Adrenal gland (tissue), 12 donors: ENCODE results near the gene MEF2C. TPM values are rescaled to one million over a fixed set of nuclear protein-coding genes. Genes with fewer than 3 reads are reported as not detected.

Source experiments
- DNase-seq, 7 donors: peaks; one replicate each; pipeline ENCODE4 v3.0.0-alpha.2; 2019 to 2020
- H3K27ac ChIP-seq, 5 donors: fragments of 200-600 bp; sonication (generic) in 4 of 5; 1 replicate in 3 of 5; 2 replicates in 2 of 5; pipeline versions ENCODE4 v1.5.1 to v1.8.0; 2016 to 2020; ENCODE audit warnings: mild to moderate bottlenecking in 1 of 5
- H3K27me3 ChIP-seq: fragments of 200-600 bp; 2 replicates; pipeline ENCODE4 v1.8.0; 2021
- H3K36me3 ChIP-seq, 2 donors: fragments of 200-600 bp; replicated peaks in 1 of 2; 1 replicate in 1 of 2; 2 replicates in 1 of 2; pipeline versions ENCODE4 v1.5.1 to v1.8.0; 2018 to 2022
- H3K4me1 ChIP-seq, 2 donors: fragments of 200-600 bp; replicated peaks in 1 of 2; 1 replicate in 1 of 2; 2 replicates in 1 of 2; pipeline versions ENCODE4 v1.5.1 to v1.8.0; 2018 to 2021
- H3K4me3 ChIP-seq, 4 donors: fragments of 200-600 bp; sonication (generic) in 3 of 4; one replicate each; pipeline ENCODE4 v1.5.1; 2016 to 2018
- H3K9me3 ChIP-seq, 3 donors: fragments of 200-600 bp; sonication (generic) in 1 of 3; replicated peaks in 1 of 3; 1 replicate in 2 of 3; 2 replicates in 1 of 3; pipeline versions ENCODE4 v1.5.1 to v1.8.0; 2016 to 2021
- CTCF ChIP-seq, 6 experiments: fragments of 450-650 bp in 4 of 6; fragments of 200-600 bp in 2 of 6; sonication (generic) in 1 of 6; IDR thresholded peaks; 1 replicate in 5 of 6; 2 replicates in 1 of 6; pipeline versions ENCODE4 v1.5.1 to v1.8.0; 2016 to 2021; ENCODE audit warnings: antibody characterized with exemption in 6 of 6, mild to moderate bottlenecking in 2 of 6, moderate library complexity in 1 of 6
- POLR2A ChIP-seq, 2 donors: fragments of 450-650 bp; IDR thresholded peaks; one replicate each; pipeline ENCODE4 v1.6.1; 2017; ENCODE audit warnings: antibody characterized with exemption in 2 of 2, mild to moderate bottlenecking in 2 of 2, moderate library complexity in 1 of 2
- WGBS, 4 donors: extraction: QIAGEN DNeasy Blood & Tissue Kit in 2 of 4; methylation state at CpG; one replicate each; pipeline versions ENCODE4 v1.1.5 to v1.1.7; 2013 to 2017; 5-methylcytosine and 5-hydroxymethylcytosine counted together
- intact Hi-C, 2 donors: fragments of 100-400 bp; cut with DNase I; formaldehyde crosslinking; loops; one replicate each; pipeline versions ENCODE4 v1.14.1 to v1.15.0; 2022 to 2023
- polyA plus RNA-seq, 3 donors: library from polyadenylated mRNA; stranded (reverse); fragments of 200-250 nt in 2 of 3; fragments of 350-450 nt in 1 of 3; fragmentation: Illumina TruSeq in 1 of 3; extraction: RNeasy Lipid Tissue Mini Kit (QIAGEN cat#74804) in 1 of 3; gene quantifications; one replicate each; pipeline ENCODE4 v1.2.3, GENCODE V29; 2013 to 2014
- total RNA-seq, 9 donors: library from RNA; depleted of rRNA in 4 of 9; stranded (reverse); fragments of >200 nt in 4 of 9; fragments of 120-200 nt in 1 of 9; fragmentation: NEBNext Ultra II Directional in 1 of 9; extraction: Animal tissue kit (Norgen Biotek cat#: 25700) in 1 of 9; gene quantifications; one replicate each; pipeline versions ENCODE4 v1.1.0 to v1.2.4, GENCODE V29; 2013 to 2023
- donor health status: healthy with polysubstance abuse.
- donor health status: Bipolar disorder and iron deficiency.
- donor health status: DM: yes; HTN: yes; CAD: no.
- donor health status: DM: no; HTN: no; CAD: no.
- donor health status: DM: no; HTN: no; CAD: no.
- donor health status: DM: yes; HTN: yes; CAD: no.

Gene MEF2C
- total and polyA plus RNA-seq, 12 donors: 26.8 to 172 (median 69.2) TPM

GRCh38 chr5:88824141-88824540 is 58.8 kb downstream of the MEF2C start:
- Histone ChIP-seq H3K36me3 (peaks cover 0 to 20% of the 10 kb centered on the region in 2 donors), H3K4me3 (peak overlapping the region in 1 of 4 donors; percentile 46), H3K4me1 (peaks cover 44 to 64% of the 10 kb centered on the region in 2 donors), H3K27me3 (no peaks in the 10 kb centered on the region), H3K9me3 (no peaks in the 10 kb centered on the region), H3K27ac (peak overlapping the region in 4 of 5 donors; percentile 38 to 89 (median 76))
- TF ChIP-seq POLR2A (IDR thresholded peaks at IDR 0.05) (no peak), CTCF (IDR thresholded peaks at IDR 0.05) (no peak)
- WGBS, 4 donors: 46 to 51% (median 48%) methylated on average over 4 of the region's 4 CpGs
- intact Hi-C loops: no loop called here
- DNase-seq: no peak

GRCh38 chr5:88823201-88823600 is 59.8 kb downstream of the MEF2C start:
- H3K4me1 ChIP-seq: peaks cover 38 to 63% of the 10 kb centered on the region in 2 donors
- 85 to 89% (median 86%) methylated on average over 1 of the region's 1 CpG for WGBS, 4 donors
- no peak overlapping the region for H3K4me3 ChIP-seq
- peaks cover 0 to 20% of the 10 kb centered on the region in 2 donors for H3K36me3 ChIP-seq
- H3K9me3 ChIP-seq: no peaks in the 10 kb centered on the region
- peak overlapping the region in 1 of 5 donors; percentile 79 for H3K27ac ChIP-seq
- no peak for TF ChIP-seq POLR2A (IDR thresholded peaks at IDR 0.05)
- no peak for TF ChIP-seq CTCF (IDR thresholded peaks at IDR 0.05)
- DNase-seq: no peak
- intact Hi-C loops: no loop called here
- H3K27me3 ChIP-seq: no peaks in the 10 kb centered on the region

DNA sequence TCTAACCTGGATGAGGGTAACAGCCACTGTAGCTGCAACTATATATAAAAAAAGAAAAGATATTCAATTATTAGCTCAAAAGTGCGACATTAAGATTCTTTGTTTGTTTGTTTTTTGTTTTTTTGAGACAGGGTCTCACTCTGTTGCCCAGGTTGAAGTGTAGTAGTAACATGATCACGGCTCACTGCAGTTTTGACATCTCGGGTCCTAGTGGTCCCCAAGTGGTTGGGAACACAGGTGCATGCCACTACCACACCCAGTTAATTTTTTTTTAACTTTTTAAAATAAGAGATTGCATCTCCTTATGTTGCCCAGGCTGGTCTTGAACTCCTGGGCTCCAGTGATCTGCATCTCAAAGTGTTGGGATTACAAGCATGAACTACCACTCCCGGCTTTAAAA is 61.8 kb downstream of the MEF2C start:
- intact Hi-C loops: no loop called here
- WGBS, 4 donors: 93 to 99% (median 95%) methylated on average over 4 of the region's 4 CpGs
- Histone ChIP-seq H3K27me3 (no peaks in the 10 kb centered on the region), H3K27ac (no peak overlapping the region), H3K36me3 (peaks cover 0 to 20% of the 10 kb centered on the region in 2 donors), H3K4me1 (peaks cover 19 to 56% of the 10 kb centered on the region in 2 donors), H3K9me3 (peaks cover 0 to 4% (median 0%) of the 10 kb centered on the region in 3 donors), H3K4me3 (no peak overlapping the region)
- TF ChIP-seq POLR2A (IDR thresholded peaks at IDR 0.05) (no peak), CTCF (IDR thresholded peaks at IDR 0.05) (no peak)
- no peak for DNase-seq

DNA sequence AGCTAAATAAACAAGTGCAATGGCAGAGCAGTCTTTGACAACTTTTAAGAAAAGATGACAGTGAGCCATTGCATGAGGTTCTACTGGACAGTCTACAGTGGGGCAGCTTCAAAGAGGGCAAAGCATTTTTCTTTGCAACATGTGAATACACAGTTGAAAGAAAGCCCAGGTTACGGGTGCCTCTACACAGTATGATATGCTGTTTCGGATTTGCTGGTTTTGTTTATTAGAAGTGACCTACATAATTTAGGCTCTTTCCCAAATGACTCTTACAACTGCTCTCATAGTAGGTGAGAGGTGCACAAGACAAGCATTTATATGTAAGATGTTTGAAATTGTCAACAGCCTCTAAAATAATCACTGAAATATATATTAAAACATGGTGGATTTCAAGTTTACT is 62.4 kb downstream of the MEF2C start:
- H3K27ac ChIP-seq: no peak overlapping the region
- H3K4me3 ChIP-seq: no peak overlapping the region
- peaks cover 14 to 56% of the 10 kb centered on the region in 2 donors for H3K4me1 ChIP-seq
- intact Hi-C loops: no loop called here
- TF ChIP-seq CTCF (IDR thresholded peaks at IDR 0.05) (no peak), POLR2A (IDR thresholded peaks at IDR 0.05) (no peak)
- peaks cover 0 to 7% (median 0%) of the 10 kb centered on the region in 3 donors for H3K9me3 ChIP-seq
- H3K36me3 ChIP-seq: peaks cover 0 to 20% of the 10 kb centered on the region in 2 donors
- no peaks in the 10 kb centered on the region for H3K27me3 ChIP-seq
- no peak for DNase-seq
- WGBS, 4 donors: 68 to 79% (median 75%) methylated on average over 2 of the region's 2 CpGs
